Tibial nerve (tissue), 4 donors: Measurements from ENCODE around the gene VPS33B. TPM values are rescaled to one million over a fixed set of nuclear protein-coding genes. Genes with fewer than 3 reads are reported as not detected.
A peak's percentile ranks its signal among the peaks of the same experiment; 100 is the strongest.

ENCODE experiments used
- DNase-seq, 2 donors: peaks; one replicate each; pipeline ENCODE4 v3.0.0-alpha.2; 2019; ENCODE audit warnings: low spot score in 2 of 2
- H3K27ac ChIP-seq, 4 donors: fragments of 200-600 bp; sonication (generic) in 3 of 4; one replicate each; pipeline ENCODE4 v1.5.1; 2017 to 2019; ENCODE audit warnings: mild to moderate bottlenecking in 1 of 4
- H3K27me3 ChIP-seq, 2 donors: fragments of 200-600 bp; sonication (generic) in 1 of 2; one replicate each; pipeline versions ENCODE4 v1.5.1 to v1.6.0; 2017 to 2019
- H3K36me3 ChIP-seq, 3 donors: fragments of 200-600 bp; sonication (generic); one replicate each; pipeline ENCODE4 v1.5.1; 2018 to 2019
- H3K4me1 ChIP-seq, 4 donors: fragments of 200-600 bp; sonication (generic) in 3 of 4; one replicate each; pipeline ENCODE4 v1.5.1; 2017 to 2019
- H3K4me3 ChIP-seq, 4 donors: fragments of 200-600 bp; sonication (generic) in 3 of 4; one replicate each; pipeline ENCODE4 v1.5.1; 2017 to 2019; ENCODE audit warnings: mild to moderate bottlenecking in 1 of 4, moderate library complexity in 1 of 4
- H3K9me3 ChIP-seq, 4 donors: fragments of 200-600 bp; sonication (generic) in 3 of 4; one replicate each; pipeline ENCODE4 v1.5.1; 2017 to 2019
- EP300 ChIP-seq, 2 donors: sonication (generic); formaldehyde crosslinking; IDR thresholded peaks; one replicate each; pipeline ENCODE4 v1.6.1; 2017; ENCODE audit warnings: antibody characterized with exemption in 2 of 2, mild to moderate bottlenecking in 1 of 2
- POLR2A ChIP-seq, 2 donors: fragments of 450-650 bp; IDR thresholded peaks; one replicate each; pipeline ENCODE4 v1.6.1; 2017; ENCODE audit warnings: antibody characterized with exemption in 2 of 2, mild to moderate bottlenecking in 2 of 2, moderate library complexity in 2 of 2
- WGBS, 2 donors: methylation state at CpG; one replicate each; pipeline ENCODE4 v1.1.5; 2018; 5-methylcytosine and 5-hydroxymethylcytosine counted together
- total RNA-seq, 4 donors: library from RNA; depleted of rRNA; stranded (reverse); fragments of >200 nt; gene quantifications; one replicate each; pipeline ENCODE4 v1.1.0, GENCODE V29; 2016
- TF ChIP-seq, protein P1 (sequence below), 5 experiments: fragments of 200-600 bp in 3 of 5; fragments of 450-650 bp in 2 of 5; sonication (generic) in 3 of 5; IDR thresholded peaks; one replicate each; pipeline ENCODE4 v1.5.1; 2016 to 2019; ENCODE audit warnings: antibody characterized with exemption in 5 of 5, mild to moderate bottlenecking in 3 of 5, moderate library complexity in 2 of 5

VPS33B gene
- 10 to 100 TPM in 2 of 4 donors, 1 to 10 TPM in 2; 8.7 to 10.9 (median 10.1) TPM for total RNA-seq

DNA sequence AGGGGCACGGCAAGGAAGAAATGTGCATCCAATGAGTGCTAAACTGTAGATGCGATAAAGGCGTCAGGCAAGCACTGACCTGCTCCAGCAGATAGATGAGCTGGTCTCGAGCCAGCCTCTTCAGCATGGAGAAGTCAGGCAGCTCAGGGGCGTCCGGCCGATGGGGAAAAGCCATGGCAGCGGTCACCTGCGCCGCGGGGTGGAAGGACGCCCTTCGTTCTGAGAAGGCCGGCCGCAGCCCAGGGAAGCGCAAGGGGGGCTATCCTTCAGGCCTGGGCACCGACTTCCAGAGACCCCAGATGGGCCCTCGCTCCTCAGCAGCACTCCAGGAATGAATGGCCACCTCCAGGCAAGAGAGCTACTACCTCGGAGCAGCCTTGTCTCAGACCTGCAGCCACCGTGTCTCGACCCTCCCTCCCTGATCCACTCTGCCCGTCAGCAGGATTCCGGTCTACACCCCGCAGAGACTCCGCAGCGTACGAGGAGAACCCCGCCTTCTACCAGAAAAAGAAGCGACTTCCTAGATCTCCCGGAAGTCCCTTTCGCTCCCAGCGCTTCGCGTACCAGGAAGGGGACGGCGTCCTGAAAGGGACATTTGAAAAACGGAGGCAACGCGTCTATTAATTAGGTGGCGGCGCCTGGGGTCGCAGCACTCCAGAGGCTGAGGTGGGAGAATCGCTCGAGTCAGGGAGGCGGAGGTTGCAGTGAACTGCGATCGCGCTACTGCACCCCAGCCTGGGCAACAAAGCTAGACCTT is at the start of gene VPS33B:
VPS33B (minus strand) TSS at position 520 of the 757 bp plus-strand sequence; CDS start at position 175, 345 bp downstream.
- TF ChIP-seq, protein P1, sequence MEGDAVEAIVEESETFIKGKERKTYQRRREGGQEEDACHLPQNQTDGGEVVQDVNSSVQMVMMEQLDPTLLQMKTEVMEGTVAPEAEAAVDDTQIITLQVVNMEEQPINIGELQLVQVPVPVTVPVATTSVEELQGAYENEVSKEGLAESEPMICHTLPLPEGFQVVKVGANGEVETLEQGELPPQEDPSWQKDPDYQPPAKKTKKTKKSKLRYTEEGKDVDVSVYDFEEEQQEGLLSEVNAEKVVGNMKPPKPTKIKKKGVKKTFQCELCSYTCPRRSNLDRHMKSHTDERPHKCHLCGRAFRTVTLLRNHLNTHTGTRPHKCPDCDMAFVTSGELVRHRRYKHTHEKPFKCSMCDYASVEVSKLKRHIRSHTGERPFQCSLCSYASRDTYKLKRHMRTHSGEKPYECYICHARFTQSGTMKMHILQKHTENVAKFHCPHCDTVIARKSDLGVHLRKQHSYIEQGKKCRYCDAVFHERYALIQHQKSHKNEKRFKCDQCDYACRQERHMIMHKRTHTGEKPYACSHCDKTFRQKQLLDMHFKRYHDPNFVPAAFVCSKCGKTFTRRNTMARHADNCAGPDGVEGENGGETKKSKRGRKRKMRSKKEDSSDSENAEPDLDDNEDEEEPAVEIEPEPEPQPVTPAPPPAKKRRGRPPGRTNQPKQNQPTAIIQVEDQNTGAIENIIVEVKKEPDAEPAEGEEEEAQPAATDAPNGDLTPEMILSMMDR (IDR thresholded peaks at IDR 0.05) = peak in 1 of 5 experiments; percentile 30
- TF ChIP-seq EP300 (IDR thresholded peaks at IDR 0.05) = peak in 1 of 2 donors; percentile 93
- peak in 1 of 2 donors; percentile 15 for TF ChIP-seq POLR2A (IDR thresholded peaks at IDR 0.05)
- DNase-seq = peak; percentile 62 to 84
- Histone ChIP-seq H3K36me3 (peaks cover 0 to 10% (median 0%) of the 10 kb centered on the region in 3 donors), H3K27ac (peak within 1 kb of the TSS; percentile 23 to 85 (median 76)), H3K9me3 (no peaks in the 10 kb centered on the region), H3K27me3 (no peaks in the 10 kb centered on the region), H3K4me3 (peak within 1 kb of the TSS; percentile 61 to 96 (median 88)), H3K4me1 (peaks cover 0 to 42% (median 13%) of the 10 kb centered on the region in 4 donors)
- 0 to 1% methylated on average over 41 to 46 of the region's 48 CpGs for WGBS, 2 donors

DNA sequence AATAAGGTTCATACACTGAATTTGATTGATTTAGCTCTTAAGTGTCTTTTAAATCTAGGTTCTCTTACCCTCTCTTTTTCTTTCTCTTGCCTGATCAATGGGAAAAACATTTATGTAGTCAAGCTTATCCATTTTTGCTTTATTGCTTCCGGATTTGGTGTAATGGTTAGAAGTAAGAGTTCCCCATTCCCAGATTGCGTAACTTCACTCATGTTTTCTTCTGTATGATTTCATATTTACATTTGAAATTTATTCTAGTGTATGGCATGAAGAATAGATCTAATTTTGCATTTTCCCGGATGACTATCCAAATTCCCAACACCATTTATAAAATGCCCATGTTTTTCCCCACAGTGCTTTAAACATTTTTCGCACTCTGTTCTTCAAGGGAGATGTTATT is 49.8 kb upstream of the VPS33B start:
- Histone ChIP-seq H3K36me3 (no peaks in the 10 kb centered on the region), H3K4me3 (no peak overlapping the region), H3K27me3 (peaks cover 0 to 18% of the 10 kb centered on the region in 2 donors), H3K27ac (no peak overlapping the region), H3K9me3 (peaks cover 0 to 2% (median 0%) of the 10 kb centered on the region in 4 donors), H3K4me1 (peaks cover 0 to 4% (median 0%) of the 10 kb centered on the region in 4 donors)
- 90 to 93% methylated on average over 4 of the region's 4 CpGs for WGBS, 2 donors
- DNase-seq = no peak
- TF ChIP-seq POLR2A (IDR thresholded peaks at IDR 0.05) (no peak), EP300 (IDR thresholded peaks at IDR 0.05) (no peak)
- TF ChIP-seq, protein P1 (IDR thresholded peaks at IDR 0.05) = no peak

DNA sequence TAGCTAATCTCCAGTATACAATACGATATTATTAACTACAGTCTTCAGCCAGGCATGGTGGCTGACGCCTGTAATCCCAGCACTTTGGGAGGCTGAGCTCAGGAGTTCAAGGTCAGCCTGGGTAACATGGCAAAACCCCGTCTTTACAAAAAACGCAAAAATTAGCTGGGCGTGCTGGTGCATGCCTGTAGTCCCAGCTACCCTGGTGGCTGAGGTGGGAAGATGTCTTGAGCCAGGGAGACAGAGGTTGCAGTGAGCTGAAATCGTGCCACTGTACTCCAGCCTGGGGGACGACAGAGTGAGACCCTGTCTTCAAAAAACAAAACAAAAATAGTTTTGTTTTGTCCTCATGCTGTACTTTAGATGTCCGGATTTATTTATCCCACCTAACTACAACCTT is 48.5 kb upstream of the VPS33B start:
- H3K27ac ChIP-seq = no peak overlapping the region
- H3K4me3 ChIP-seq = no peak overlapping the region
- TF ChIP-seq POLR2A (IDR thresholded peaks at IDR 0.05) = no peak
- TF ChIP-seq EP300 (IDR thresholded peaks at IDR 0.05) = no peak
- TF ChIP-seq, protein P1 (IDR thresholded peaks at IDR 0.05) = no peak
- H3K9me3 ChIP-seq = no peaks in the 10 kb centered on the region
- no peak for DNase-seq
- WGBS, 2 donors = 75 to 78% methylated on average over 8 of the region's 8 CpGs
- H3K36me3 ChIP-seq = no peaks in the 10 kb centered on the region
- peaks cover 0 to 4% (median 0%) of the 10 kb centered on the region in 4 donors for H3K4me1 ChIP-seq
- peaks cover 0 to 18% of the 10 kb centered on the region in 2 donors for H3K27me3 ChIP-seq

DNA sequence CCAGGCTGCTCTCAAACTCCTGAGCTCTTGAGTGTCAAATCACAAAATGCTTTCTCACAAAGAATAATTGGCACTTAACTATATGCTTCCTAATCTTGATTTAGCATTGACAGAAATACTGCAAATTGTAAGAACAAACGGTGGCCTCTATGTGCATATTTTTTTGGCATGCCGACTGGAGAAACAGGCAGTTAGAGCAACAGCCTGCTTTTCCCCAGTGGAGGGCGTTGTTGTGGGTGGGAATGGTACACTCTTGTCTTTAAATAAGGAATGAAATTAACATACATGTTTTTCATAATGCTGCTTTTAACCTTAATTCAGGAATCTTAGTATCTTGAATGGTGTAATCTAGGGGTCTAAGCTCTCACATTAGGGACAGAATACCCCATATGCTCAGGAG is 46.6 kb upstream of the VPS33B start:
- H3K27ac ChIP-seq = no peak overlapping the region
- TF ChIP-seq EP300 (IDR thresholded peaks at IDR 0.05) (no peak), POLR2A (IDR thresholded peaks at IDR 0.05) (no peak)
- TF ChIP-seq, protein P1 (IDR thresholded peaks at IDR 0.05) = no peak
- H3K27me3 ChIP-seq = peaks cover 0 to 18% of the 10 kb centered on the region in 2 donors
- H3K4me3 ChIP-seq = no peak overlapping the region
- peaks cover 0 to 4% (median 0%) of the 10 kb centered on the region in 4 donors for H3K4me1 ChIP-seq
- no peak for DNase-seq
- no peaks in the 10 kb centered on the region for H3K36me3 ChIP-seq
- H3K9me3 ChIP-seq = no peaks in the 10 kb centered on the region
- WGBS, 2 donors = 67 to 69% methylated on average over 3 of the region's 3 CpGs

DNA sequence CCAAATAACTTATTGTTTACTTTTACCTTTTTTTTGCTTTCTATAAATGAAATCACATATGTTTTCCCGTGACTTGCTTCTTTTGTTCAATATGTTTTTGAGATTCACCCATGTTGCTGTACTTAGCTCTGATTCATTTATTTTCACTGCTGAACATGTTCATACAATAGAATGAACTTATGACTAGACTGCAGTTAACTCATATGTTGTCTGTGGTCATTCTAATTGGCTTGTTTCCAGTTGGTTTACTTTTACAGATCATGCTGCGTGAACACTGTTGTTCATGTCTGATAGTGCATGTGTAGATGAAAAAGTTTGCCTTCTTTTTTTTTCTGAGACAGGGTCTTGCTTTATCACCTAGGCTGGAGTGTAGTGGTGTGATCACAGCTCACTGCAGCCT is 46.0 kb upstream of the VPS33B start:
- Histone ChIP-seq H3K27ac (no peak overlapping the region), H3K27me3 (peaks cover 0 to 18% of the 10 kb centered on the region in 2 donors), H3K4me3 (no peak overlapping the region), H3K4me1 (peaks cover 0 to 4% (median 0%) of the 10 kb centered on the region in 4 donors), H3K36me3 (no peaks in the 10 kb centered on the region), H3K9me3 (no peaks in the 10 kb centered on the region)
- no peak for DNase-seq
- 84 to 95% methylated on average over 2 of the region's 2 CpGs for WGBS, 2 donors
- TF ChIP-seq EP300 (IDR thresholded peaks at IDR 0.05) (no peak), POLR2A (IDR thresholded peaks at IDR 0.05) (no peak)
- TF ChIP-seq, protein P1 (IDR thresholded peaks at IDR 0.05) = no peak
